Activated B cell treated with CpG ODN at 0.5 μM for 24 hours (primary cell): ENCODE data around the gene GLT8D1. TPM values are rescaled to one million over a fixed set of nuclear protein-coding genes. Genes with fewer than 3 reads are reported as not detected.
"Not testable (repeated sequence)": the region's sequence is repeated elsewhere in the genome, so short reads cannot be mapped to it uniquely, and the experiment has no call there.

Source experiments
- ATAC-seq: fragments of 200-7000 bp; cut with Tn5 transposase; one replicate; pipeline ENCODE4 v1.10.0; 2021; ENCODE audit warnings: low read depth, mild to moderate bottlenecking, moderate library complexity
- CTCF ChIA-PET: fragments of 350-600 bp; sonication (Branson Sonifier 250); formaldehyde crosslinking; loops from one replicate; lab custom pipeline; 2021; ENCODE audit warnings: antibody characterized with exemption; lab: Charles Lee
- POLR2A ChIA-PET: fragments of 350-600 bp; sonication (Branson Sonifier 250); formaldehyde crosslinking; loops from one replicate; lab custom pipeline; 2021; ENCODE audit warnings: antibody characterized with exemption; lab: Charles Lee
- DNase-seq: peaks from one replicate; pipeline ENCODE4 v3.0.0; 2022
- H3K27ac Mint-ChIP-seq: one replicate; pipeline ENCODE4 v1.8.0; 2020; ENCODE audit warnings: mixed read lengths
- H3K27me3 Mint-ChIP-seq: one replicate; pipeline ENCODE4 v1.8.0; 2021; ENCODE audit warnings: mixed read lengths
- H3K36me3 Mint-ChIP-seq: one replicate; pipeline ENCODE4 v1.8.0; 2021; ENCODE audit warnings: low read depth, mixed read lengths
- H3K4me1 Mint-ChIP-seq: one replicate; pipeline ENCODE4 v1.8.0; 2021; ENCODE audit warnings: mixed read lengths
- H3K4me3 Mint-ChIP-seq: one replicate; pipeline ENCODE4 v1.8.0; 2020; ENCODE audit warnings: mild to moderate bottlenecking, mixed read lengths
- H3K9me3 Mint-ChIP-seq: one replicate; pipeline ENCODE4 v1.8.0; 2020; ENCODE audit warnings: mixed read lengths
- CTCF ChIP-seq: fragments of 200-600 bp; IDR thresholded peaks from one replicate; pipeline ENCODE4 v1.8.0; 2022; ENCODE audit warnings: antibody characterized with exemption, mild to moderate bottlenecking
- intact Hi-C: fragments of 100-400 bp; cut with micrococcal nuclease; formaldehyde crosslinking; loops from one replicate; pipeline ENCODE4 v1.15.1; 2024
- total RNA-seq: library from RNA; stranded (reverse); gene quantifications from 2 replicates; pipeline ENCODE4 v1.2.3, GENCODE V29; 2022

Gene GLT8D1
- total RNA-seq, 1 donor from 2014 or later, result 22.2 TPM

DNA sequence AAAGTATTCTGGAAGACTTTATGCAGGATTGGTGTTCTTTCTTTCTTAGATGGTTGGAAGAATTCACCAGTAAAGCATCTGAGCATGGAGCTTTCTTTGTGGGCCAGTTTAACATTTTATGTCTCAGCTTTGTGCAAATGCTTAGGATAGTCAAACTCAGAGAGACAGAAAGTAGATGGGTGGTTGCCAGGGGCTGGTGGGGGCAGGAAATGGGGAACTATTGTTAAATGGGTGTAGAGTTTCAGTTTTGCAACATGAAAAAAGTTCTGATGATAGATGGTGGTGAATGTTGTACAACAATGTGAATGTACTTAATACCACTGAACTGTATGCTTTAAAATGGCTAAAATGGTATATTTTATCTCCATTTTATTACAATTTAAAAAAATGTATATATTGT is 25.1 kb upstream of the GLT8D1 start:
- ChIA-PET POLR2A (no interaction called here), CTCF (no interaction called here)
- Mint-ChIP-seq H3K36me3 (peaks cover 69% of the 10 kb centered on the region), H3K9me3 (peaks cover 10% of the 10 kb centered on the region), H3K27ac (no peak overlapping the region), H3K4me3 (no peak overlapping the region), H3K27me3 (no peaks in the 10 kb centered on the region), H3K4me1 (peaks cover 6% of the 10 kb centered on the region)
- ATAC-seq (no peak), DNase-seq (no peak)
- TF ChIP-seq CTCF, result no peak
- intact Hi-C loops, result no loop called here

DNA sequence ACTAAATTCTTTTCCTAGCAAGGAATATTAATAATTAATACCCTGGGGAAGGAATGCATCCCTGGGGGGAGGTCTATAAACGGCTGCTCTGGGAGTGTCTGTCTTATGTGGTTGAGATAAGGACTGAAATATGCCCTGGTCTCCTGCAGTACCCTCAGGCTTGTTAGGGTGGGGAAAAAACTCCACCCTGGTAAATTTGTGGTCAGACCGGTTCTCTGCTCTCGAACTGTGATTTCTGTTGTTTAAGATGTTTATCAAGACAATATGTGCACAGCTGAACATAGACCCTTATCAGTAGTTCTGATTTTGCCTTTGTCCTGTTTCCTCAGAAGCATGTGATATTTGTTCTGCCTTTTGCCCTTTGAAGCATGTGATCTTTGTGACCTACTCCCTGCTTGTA is 23.2 kb upstream of the GLT8D1 start:
- H3K27me3 Mint-ChIP-seq, H3K4me3 Mint-ChIP-seq, H3K27ac Mint-ChIP-seq, POLR2A ChIA-PET, ATAC-seq, CTCF ChIA-PET, intact Hi-C loops, DNase-seq, H3K4me1 Mint-ChIP-seq: not testable (repeated sequence)
- Mint-ChIP-seq H3K9me3 (peaks cover 10% of the 10 kb centered on the region), H3K36me3 (peaks cover 58% of the 10 kb centered on the region)

- TF ChIP-seq CTCF, result no peak
- POLR2A ChIA-PET, result no interaction called here
- CTCF ChIA-PET, result no interaction called here
- intact Hi-C loops, result no loop called here
- H3K4me1 Mint-ChIP-seq, result peaks cover 10% of the 10 kb centered on the region
- peaks cover 36% of the 10 kb centered on the region for H3K36me3 Mint-ChIP-seq
- no peak overlapping the region for H3K4me3 Mint-ChIP-seq
- no peaks in the 10 kb centered on the region for H3K27me3 Mint-ChIP-seq
- H3K27ac Mint-ChIP-seq, result no peak overlapping the region
- no peak for ATAC-seq
- no peak for DNase-seq
- H3K9me3 Mint-ChIP-seq, result peaks cover 9% of the 10 kb centered on the region
Observed at GRCh38 chr3:52724511-52724910, 18.9 kb upstream of the GLT8D1 start.

- no peak for ATAC-seq
- H3K4me1 Mint-ChIP-seq, result peaks cover 10% of the 10 kb centered on the region
- POLR2A ChIA-PET, result no interaction called here
- peaks cover 7% of the 10 kb centered on the region for H3K9me3 Mint-ChIP-seq
- no peak for DNase-seq
- peaks cover 35% of the 10 kb centered on the region for H3K36me3 Mint-ChIP-seq
- H3K27me3 Mint-ChIP-seq, result no peaks in the 10 kb centered on the region
- CTCF ChIA-PET, result no interaction called here
- intact Hi-C loops, result no loop called here
- TF ChIP-seq CTCF, result no peak
- no peak overlapping the region for H3K4me3 Mint-ChIP-seq
- H3K27ac Mint-ChIP-seq, result no peak overlapping the region
Observed at GRCh38 chr3:52723935-52724334, 18.3 kb upstream of the GLT8D1 start.

GRCh38 chr3:52722491-52722890 is 16.9 kb upstream of the GLT8D1 start:
- CTCF ChIA-PET, result no interaction called here

More at GRCh38 chr3:52722491-52722890, 16.9 kb upstream of the GLT8D1 start:
- POLR2A ChIA-PET, result no interaction called here
- no peak overlapping the region for H3K4me3 Mint-ChIP-seq
- ATAC-seq (no peak), DNase-seq (no peak)
- peaks cover 2% of the 10 kb centered on the region for H3K9me3 Mint-ChIP-seq
- H3K27ac Mint-ChIP-seq, result no peak overlapping the region
- H3K27me3 Mint-ChIP-seq, result no peaks in the 10 kb centered on the region
- peaks cover 30% of the 10 kb centered on the region for H3K36me3 Mint-ChIP-seq
- no peak for TF ChIP-seq CTCF
- intact Hi-C loops, result no loop called here
- H3K4me1 Mint-ChIP-seq, result peaks cover 10% of the 10 kb centered on the region
